PC-3 (cell line): ENCODE data around the gene MDK. TPM values are rescaled to one million over a fixed set of nuclear protein-coding genes. Genes with fewer than 3 reads are reported as not detected.

ENCODE experiments used
- ATAC-seq: fragments of 200-7000 bp; cut with Tn5 transposase; 2 replicates; pipeline ENCODE4 v1.9.1; 2020; ENCODE audit warnings: mild to moderate bottlenecking, moderate library complexity
- BruUV-seq: library from RNA; stranded (reverse); fragments of 400-500 nt; replicated peaks from 2 replicates; lab custom pipeline; 2021; lab: Mats Ljungman, UMichigan
- CTCF ChIA-PET: fragments of 300-600 bp; sonication (Branson Sonifier 250); formaldehyde crosslinking; loops from one replicate; lab custom pipeline; 2022; ENCODE audit warnings: antibody characterized with exemption; lab: Charles Lee
- POLR2A ChIA-PET: fragments of 300-600 bp; sonication (Branson Sonifier 250); formaldehyde crosslinking; loops from one replicate; lab custom pipeline; 2022; ENCODE audit warnings: antibody characterized with exemption; ENCODE audit not compliant: unreplicated experiment; lab: Charles Lee
- DNase-seq: peaks from one replicate; pipeline ENCODE4 v3.0.0-alpha.2; 2015
- H2AFZ ChIP-seq: fragments of 300-600 bp; sonication (generic); 2 replicates; pipeline ENCODE4 v1.6.0; 2016; ENCODE audit warnings: antibody characterized with exemption, low read length
- H3F3A ChIP-seq: fragments of 300-600 bp; sonication (generic); one replicate; pipeline ENCODE4 v1.6.0; 2017; ENCODE audit warnings: antibody characterized with exemption, low read length, control low read depth, mild to moderate bottlenecking; ENCODE audit not compliant: unreplicated experiment
- H3K27ac ChIP-seq: fragments of 300-600 bp; sonication (generic); 2 replicates; pipeline ENCODE4 v1.5.1; 2016; ENCODE audit warnings: mild to moderate bottlenecking, low read length
- H3K27me3 ChIP-seq: fragments of 300-600 bp; sonication (generic); 2 replicates; pipeline ENCODE4 v1.6.1; 2016; ENCODE audit warnings: low read length, mixed read lengths
- H3K36me3 ChIP-seq: fragments of 300-600 bp; sonication (generic); 2 replicates; pipeline ENCODE4 v1.6.1; 2016; ENCODE audit warnings: low read depth, mixed run types, low read length, mixed read lengths
- H3K4me1 ChIP-seq: fragments of 300-600 bp; sonication (generic); 2 replicates; pipeline ENCODE4 v1.5.1; 2016; ENCODE audit warnings: low read length; ENCODE audit not compliant: insufficient read depth
- H3K4me2 ChIP-seq: fragments of 300-600 bp; sonication (generic); 2 replicates; pipeline ENCODE4 v1.6.0; 2016; ENCODE audit warnings: low read length
- H3K4me3 ChIP-seq: fragments of 300-600 bp; sonication (generic); 2 replicates; pipeline ENCODE4 v1.5.1; 2016; ENCODE audit warnings: mild to moderate bottlenecking, low read length, mixed read lengths
- H3K79me2 ChIP-seq: fragments of 300-600 bp; sonication (generic); 2 replicates; pipeline ENCODE4 v1.6.1; 2017; ENCODE audit warnings: low read length, mixed read lengths
- H3K9ac ChIP-seq: fragments of 300-600 bp; sonication (generic); 2 replicates; pipeline ENCODE4 v1.6.0; 2016; ENCODE audit warnings: mild to moderate bottlenecking, low read length
- H3K9me2 ChIP-seq: fragments of 300-600 bp; sonication (generic); replicated peaks from 2 replicates; pipeline ENCODE4 v1.6.1; 2016; ENCODE audit warnings: mixed run types, low read length, mixed read lengths
- H3K9me3 ChIP-seq: fragments of 300-600 bp; sonication (generic); 2 replicates; pipeline ENCODE4 v1.6.1; 2016; ENCODE audit warnings: low read length, mixed read lengths
- H4K20me1 ChIP-seq: fragments of 300-600 bp; sonication (generic); 2 replicates; pipeline ENCODE4 v1.6.1; 2016; ENCODE audit warnings: low read length, mixed read lengths
- EZH2 ChIP-seq: fragments of 300-600 bp; sonication (generic); IDR thresholded peaks from one replicate; pipeline ENCODE4 v1.6.1; 2017; ENCODE audit warnings: antibody characterized with exemption, mild to moderate bottlenecking, low read length; ENCODE audit not compliant: unreplicated experiment
- EZH2phosphoT487 ChIP-seq: fragments of 300-600 bp; sonication (generic); IDR thresholded peaks from 2 replicates; pipeline ENCODE4 v1.6.1; 2018; ENCODE audit warnings: mild to moderate bottlenecking, antibody characterized with exemption, low read length, borderline replicate concordance
- intact Hi-C: fragments of 100-400 bp; cut with micrococcal nuclease; formaldehyde crosslinking; loops from 2 replicates; pipeline ENCODE4 v1.9.0; 2023
- total RNA-seq: library from RNA; depleted of rRNA; stranded (reverse); fragments of >200 nt; gene quantifications from 2 replicates; pipeline ENCODE4 v1.2.3, GENCODE V29; 2014
- TF ChIP-seq, protein P1 (sequence below): fragments of 300-600 bp; sonication (generic); conservative IDR thresholded peaks from 2 replicates; pipeline ENCODE4 v1.5.1; 2017; ENCODE audit warnings: antibody characterized with exemption, low read depth, mild to moderate bottlenecking, low read length

MDK gene
- total RNA-seq, 1 experiment from 2014 or later, result 184 TPM

DNA sequence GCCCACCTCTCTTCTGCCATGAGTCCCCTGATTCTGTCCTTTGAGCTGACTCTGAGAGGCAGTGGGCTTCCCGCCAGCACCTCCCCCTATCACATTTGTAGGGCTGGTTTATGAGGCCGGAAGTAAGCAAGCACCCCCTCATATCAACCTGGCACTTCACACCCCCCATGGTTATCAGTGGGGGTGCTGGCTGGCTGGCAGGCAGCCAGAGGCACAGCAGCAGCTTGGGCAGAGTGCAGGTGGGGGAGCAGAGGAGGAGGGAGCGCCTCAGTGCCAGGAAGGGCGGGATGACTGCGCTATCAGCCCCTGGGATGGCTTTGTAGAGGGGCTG is 33.0 kb downstream of the MDK start:
- CTCF ChIA-PET, result no interaction called here
- POLR2A ChIA-PET, result no interaction called here
- no peak for ATAC-seq

DNA sequence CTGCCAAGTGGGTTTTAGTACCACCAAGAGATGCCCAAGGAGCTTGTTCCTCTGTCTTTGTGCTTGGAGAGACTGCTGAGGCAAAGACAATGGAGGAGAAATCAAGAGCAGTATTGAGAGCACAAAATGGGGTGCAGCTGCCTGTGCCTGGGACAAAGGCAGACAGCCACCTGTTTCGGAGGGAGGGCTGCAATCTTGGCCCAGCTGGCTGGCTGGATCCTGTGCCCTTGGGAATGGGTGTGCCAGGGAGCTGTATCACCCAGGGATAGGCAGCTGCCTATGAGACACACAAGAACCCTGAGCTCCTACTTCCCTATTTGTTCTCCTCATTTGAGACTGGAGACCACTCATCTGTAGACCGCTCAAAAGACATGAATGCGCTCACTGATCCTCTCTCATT is 33.4 kb downstream of the MDK start:
- Histone ChIP-seq H3K27ac (no peak overlapping the region), H3K36me3 (no peaks in the 10 kb centered on the region), H3K9me2 (no peaks in the 10 kb centered on the region), H3K79me2 (no peaks in the 10 kb centered on the region), H4K20me1 (no peaks in the 10 kb centered on the region), H2AFZ (no peak overlapping the region), H3F3A (no peaks in the 10 kb centered on the region), H3K27me3 (no peaks in the 10 kb centered on the region), H3K4me3 (no peak overlapping the region), H3K4me1 (peaks cover 15% of the 10 kb centered on the region), H3K4me2 (no peak overlapping the region), H3K9me3 (no peaks in the 10 kb centered on the region), H3K9ac (no peak overlapping the region)
- ChIA-PET POLR2A (no interaction called here), CTCF (no interaction called here)
- ATAC-seq, result no peak
- intact Hi-C loops, result no loop called here
- no peak for DNase-seq
- TF ChIP-seq, protein P1, sequence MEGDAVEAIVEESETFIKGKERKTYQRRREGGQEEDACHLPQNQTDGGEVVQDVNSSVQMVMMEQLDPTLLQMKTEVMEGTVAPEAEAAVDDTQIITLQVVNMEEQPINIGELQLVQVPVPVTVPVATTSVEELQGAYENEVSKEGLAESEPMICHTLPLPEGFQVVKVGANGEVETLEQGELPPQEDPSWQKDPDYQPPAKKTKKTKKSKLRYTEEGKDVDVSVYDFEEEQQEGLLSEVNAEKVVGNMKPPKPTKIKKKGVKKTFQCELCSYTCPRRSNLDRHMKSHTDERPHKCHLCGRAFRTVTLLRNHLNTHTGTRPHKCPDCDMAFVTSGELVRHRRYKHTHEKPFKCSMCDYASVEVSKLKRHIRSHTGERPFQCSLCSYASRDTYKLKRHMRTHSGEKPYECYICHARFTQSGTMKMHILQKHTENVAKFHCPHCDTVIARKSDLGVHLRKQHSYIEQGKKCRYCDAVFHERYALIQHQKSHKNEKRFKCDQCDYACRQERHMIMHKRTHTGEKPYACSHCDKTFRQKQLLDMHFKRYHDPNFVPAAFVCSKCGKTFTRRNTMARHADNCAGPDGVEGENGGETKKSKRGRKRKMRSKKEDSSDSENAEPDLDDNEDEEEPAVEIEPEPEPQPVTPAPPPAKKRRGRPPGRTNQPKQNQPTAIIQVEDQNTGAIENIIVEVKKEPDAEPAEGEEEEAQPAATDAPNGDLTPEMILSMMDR, result no peak
- TF ChIP-seq EZH2, result no peak
- no peak for TF ChIP-seq EZH2phosphoT487
- BruUV-seq, result no TSS peak

More for the DNA sequence above, 33.0 kb downstream of the MDK start:
- no peaks in the 10 kb centered on the region for H3K79me2 ChIP-seq
- no peak overlapping the region for H3K9ac ChIP-seq
- intact Hi-C loops, result no loop called here
- no peaks in the 10 kb centered on the region for H3K9me3 ChIP-seq
- H3K27ac ChIP-seq, result no peak overlapping the region
- H3K4me3 ChIP-seq, result no peak overlapping the region
- no peak for DNase-seq
- no peaks in the 10 kb centered on the region for H3F3A ChIP-seq
- TF ChIP-seq, protein P1, result no peak
- no peak for TF ChIP-seq EZH2phosphoT487
- no peak for TF ChIP-seq EZH2
- no peaks in the 10 kb centered on the region for H3K27me3 ChIP-seq
- H4K20me1 ChIP-seq, result no peaks in the 10 kb centered on the region
- no peaks in the 10 kb centered on the region for H3K9me2 ChIP-seq
- no TSS peak for BruUV-seq
- H3K4me2 ChIP-seq, result no peak overlapping the region
- peaks cover 15% of the 10 kb centered on the region for H3K4me1 ChIP-seq
- H2AFZ ChIP-seq, result no peak overlapping the region
- no peaks in the 10 kb centered on the region for H3K36me3 ChIP-seq

DNA sequence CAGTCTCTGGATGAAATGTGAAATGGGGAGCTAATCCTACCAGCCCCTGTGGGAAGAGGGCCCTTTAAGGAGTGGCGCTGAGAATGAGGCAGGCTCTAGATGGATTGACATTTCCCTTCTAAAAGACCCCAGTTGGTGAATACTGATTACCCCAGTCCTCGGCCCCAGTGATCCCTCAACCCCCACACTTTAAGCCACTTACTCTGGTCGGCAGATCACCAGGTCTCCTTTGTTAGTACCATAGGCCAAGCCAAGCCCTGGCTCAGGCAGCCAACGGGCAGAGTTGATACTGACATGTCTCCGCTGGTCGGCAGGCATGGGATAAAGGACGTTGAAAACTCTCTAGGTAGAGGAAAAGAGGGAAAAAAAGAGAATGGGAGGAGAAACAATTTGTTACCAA is 36.2 kb downstream of the MDK start:
- Histone ChIP-seq H3K36me3 (no peaks in the 10 kb centered on the region), H3K27me3 (no peaks in the 10 kb centered on the region), H3K79me2 (no peaks in the 10 kb centered on the region), H3K4me2 (no peak overlapping the region), H3K4me1 (peaks cover 15% of the 10 kb centered on the region), H2AFZ (no peak overlapping the region), H3K9ac (no peak overlapping the region), H3F3A (no peaks in the 10 kb centered on the region), H3K9me3 (no peaks in the 10 kb centered on the region), H3K4me3 (no peak overlapping the region), H3K9me2 (no peaks in the 10 kb centered on the region), H4K20me1 (no peaks in the 10 kb centered on the region), H3K27ac (no peak overlapping the region)
- intact Hi-C loops, result no loop called here
- POLR2A ChIA-PET, result no interaction called here
- ATAC-seq, result no peak
- TF ChIP-seq, protein P1, result no peak
- no peak for DNase-seq
- CTCF ChIA-PET, result no interaction called here
- no TSS peak for BruUV-seq
